HEK293 (cell line): ENCODE measurements around the gene FPR1.

Source experiments
- CTCF ChIP-seq: fragments of 450-650 bp; formaldehyde crosslinking; IDR thresholded peaks from 2 replicates; pipeline ENCODE4 v1.5.1; 2016; ENCODE audit warnings: missing biosample characterization, missing genetic modification characterization
- GLI4 ChIP-seq: fragments of 450-650 bp; formaldehyde crosslinking; IDR thresholded peaks from 2 replicates; pipeline ENCODE4 v1.5.1; 2016; ENCODE audit warnings: missing biosample characterization, missing genetic modification characterization
- REST ChIP-seq: fragments of 450-650 bp; formaldehyde crosslinking; IDR thresholded peaks from 2 replicates; pipeline ENCODE4 v1.5.1; 2016; ENCODE audit warnings: missing biosample characterization, missing genetic modification characterization
- ZBTB7A ChIP-seq: fragments of 450-650 bp; formaldehyde crosslinking; IDR thresholded peaks from 2 replicates; pipeline ENCODE4 v1.5.1; 2016; ENCODE audit warnings: low read depth, missing biosample characterization, missing genetic modification characterization
- ZNF133 ChIP-seq: fragments of 450-650 bp; formaldehyde crosslinking; IDR thresholded peaks from 2 replicates; pipeline ENCODE4 v1.5.1; 2016; ENCODE audit warnings: missing biosample characterization, missing genetic modification characterization
- ZNF223 ChIP-seq: fragments of 450-650 bp; formaldehyde crosslinking; IDR thresholded peaks from 2 replicates; pipeline ENCODE4 v1.5.1; 2016; ENCODE audit warnings: missing biosample characterization, missing genetic modification characterization
- ZNF274 ChIP-seq, 2 experiments: fragments of 200-500 bp in 1 of 2; fragments of 450-650 bp in 1 of 2; sonication (Bioruptor generic) in 1 of 2; formaldehyde crosslinking in 1 of 2; IDR thresholded peaks; 2 replicates each; pipeline versions ENCODE4 v1.5.1 to v1.6.1; 2014 to 2016; ENCODE audit warnings: borderline replicate concordance in 1 of 2, inconsistent platforms in 1 of 2, low read length in 1 of 2, missing biosample characterization in 1 of 2, missing genetic modification characterization in 1 of 2
- ZNF350 ChIP-seq: fragments of 450-650 bp; formaldehyde crosslinking; IDR thresholded peaks from 2 replicates; pipeline ENCODE4 v1.5.0; 2017; ENCODE audit warnings: missing biosample characterization, mild to moderate bottlenecking, missing genetic modification characterization
- ZNF518A ChIP-seq: fragments of 450-650 bp; formaldehyde crosslinking; conservative IDR thresholded peaks from 2 replicates; pipeline ENCODE4 v1.5.1; 2016; ENCODE audit warnings: low read depth, missing biosample characterization, missing genetic modification characterization
- ZNF549 ChIP-seq: fragments of 450-650 bp; IDR thresholded peaks from 2 replicates; pipeline ENCODE4 v1.5.1; 2018; ENCODE audit warnings: missing biosample characterization, missing genetic modification characterization, mild to moderate bottlenecking, inconsistent platforms, moderate library complexity
- ZNF629 ChIP-seq: fragments of 450-650 bp; formaldehyde crosslinking; IDR thresholded peaks from 2 replicates; pipeline ENCODE4 v1.5.1; 2017; ENCODE audit warnings: missing biosample characterization, missing genetic modification characterization
- ZSCAN4 ChIP-seq: fragments of 450-650 bp; formaldehyde crosslinking; IDR thresholded peaks from 2 replicates; pipeline ENCODE4 v1.5.1; 2017; ENCODE audit warnings: missing biosample characterization, missing genetic modification characterization

GRCh38 chr19:51697169-51697776 lies 54.4 kb downstream of the FPR1 start:
- TF ChIP-seq CTCF (tag by site-specific recombination) (no peak), ZNF629 (tag by site-specific recombination) (no peak), ZNF223 (tag by site-specific recombination) (no peak), ZSCAN4 (tag by site-specific recombination) (no peak), GLI4 (tag by site-specific recombination) (no peak), ZNF133 (tag by site-specific recombination) (no peak), ZNF518A (tag by site-specific recombination) (no peak), ZNF350 (no peak), ZBTB7A (tag by site-specific recombination) (no peak), ZNF549 (tag by site-specific recombination) (no peak), ZNF274 (IDR thresholded peaks at IDR 0.05; ENCODE audit: low read length) (no peak), ZNF274 (tag by site-specific recombination; IDR thresholded peaks at IDR 0.05; ENCODE audit: borderline replicate concordance) (no peak), REST (tag by site-specific recombination) (no peak)
